Measurements from ENCODE around the gene PDK2.

PDK2 gene

GRCh38 chr17:50071692-50072091 is 23.5 kb upstream of the PDK2 start:
- Histone ChIP-seq H3K4me2 (ENCODE audit: insufficient read depth, low read length) (no peak overlapping the region), H3K79me2 (ENCODE audit: insufficient read depth, low read length) (no peaks in the 10 kb centered on the region), H3K4me3 (ENCODE audit: low read depth in 1 of 2, low read length in 2 of 2) (no peak overlapping the region), H4K20me1 (ENCODE audit: insufficient read depth, low read length) (peaks cover 3% of the 10 kb centered on the region), H3K36me3 (ENCODE audit: insufficient read depth, low read length) (no peaks in the 10 kb centered on the region), H3K9ac (ENCODE audit: low read depth, low read length) (no peak overlapping the region), H2AFZ (ENCODE audit: low read depth, low read length) (no peak overlapping the region), H3K4me1 (ENCODE audit: insufficient read depth, low read length) (no peaks in the 10 kb centered on the region), H3K9me3 (ENCODE audit: insufficient read depth, low read length, severe bottlenecking) (no peaks in the 10 kb centered on the region), H3K27ac (ENCODE audit: low read length) (no peak overlapping the region), H3K27me3 (ENCODE audit: insufficient read depth, low read length, poor library complexity) (peaks cover 13% of the 10 kb centered on the region)
- TF ChIP-seq CTCF (IDR thresholded peaks at IDR 0.05; ENCODE audit: borderline replicate concordance, extremely low read depth, low read length, poor library complexity, severe bottlenecking): no peak
- TF ChIP-seq EZH2 (IDR thresholded peaks at IDR 0.05; ENCODE audit: borderline replicate concordance, low read depth, low read length, severe bottlenecking): no peak
- DNase-seq (no peak), ATAC-seq (ENCODE audit: insufficient read depth, low read depth) (no peak)

GRCh38 chr17:50072130-50072529 is 23.0 kb upstream of the PDK2 start:
- ATAC-seq (ENCODE audit: insufficient read depth, low read depth) (peak; percentile 64; the same call in 2 of the 3 replicates), DNase-seq (peak; percentile 30)
- Histone ChIP-seq H3K36me3 (ENCODE audit: insufficient read depth, low read length) (no peaks in the 10 kb centered on the region), H3K4me2 (ENCODE audit: insufficient read depth, low read length) (no peak overlapping the region), H3K4me3 (ENCODE audit: low read depth in 1 of 2, low read length in 2 of 2) (no peak overlapping the region), H2AFZ (ENCODE audit: low read depth, low read length) (no peak overlapping the region), H3K27me3 (ENCODE audit: insufficient read depth, low read length, poor library complexity) (peaks cover 8% of the 10 kb centered on the region), H4K20me1 (ENCODE audit: insufficient read depth, low read length) (peaks cover 3% of the 10 kb centered on the region), H3K27ac (ENCODE audit: low read length) (no peak overlapping the region), H3K79me2 (ENCODE audit: insufficient read depth, low read length) (no peaks in the 10 kb centered on the region), H3K4me1 (ENCODE audit: insufficient read depth, low read length) (no peaks in the 10 kb centered on the region), H3K9me3 (ENCODE audit: insufficient read depth, low read length, severe bottlenecking) (no peaks in the 10 kb centered on the region), H3K9ac (ENCODE audit: low read depth, low read length) (no peak overlapping the region)
- TF ChIP-seq CTCF (IDR thresholded peaks at IDR 0.05; ENCODE audit: borderline replicate concordance, extremely low read depth, low read length, poor library complexity, severe bottlenecking) (no peak), EZH2 (IDR thresholded peaks at IDR 0.05; ENCODE audit: borderline replicate concordance, low read depth, low read length, severe bottlenecking) (no peak)

- H3K36me3 ChIP-seq (ENCODE audit: insufficient read depth, low read length): no peaks in the 10 kb centered on the region
Measured at GRCh38 chr17:50072925-50073324, 22.2 kb upstream of the PDK2 start.

More at GRCh38 chr17:50072925-50073324, 22.2 kb upstream of the PDK2 start:
- peaks cover 3% of the 10 kb centered on the region for H4K20me1 ChIP-seq (ENCODE audit: insufficient read depth, low read length)
- no peak overlapping the region for H3K9ac ChIP-seq (ENCODE audit: low read depth, low read length)
- H3K4me2 ChIP-seq (ENCODE audit: insufficient read depth, low read length): no peak overlapping the region
- no peak overlapping the region for H3K4me3 ChIP-seq (ENCODE audit: low read depth in 1 of 2, low read length in 2 of 2)
- ATAC-seq (ENCODE audit: insufficient read depth, low read depth): no peak
- no peaks in the 10 kb centered on the region for H3K9me3 ChIP-seq (ENCODE audit: insufficient read depth, low read length, severe bottlenecking)
- no peaks in the 10 kb centered on the region for H3K79me2 ChIP-seq (ENCODE audit: insufficient read depth, low read length)
- H3K27ac ChIP-seq (ENCODE audit: low read length): no peak overlapping the region
- no peaks in the 10 kb centered on the region for H3K4me1 ChIP-seq (ENCODE audit: insufficient read depth, low read length)
- DNase-seq: no peak
- TF ChIP-seq EZH2 (IDR thresholded peaks at IDR 0.05; ENCODE audit: borderline replicate concordance, low read depth, low read length, severe bottlenecking) (no peak), CTCF (IDR thresholded peaks at IDR 0.05; ENCODE audit: borderline replicate concordance, extremely low read depth, low read length, poor library complexity, severe bottlenecking) (no peak)
- peaks cover 8% of the 10 kb centered on the region for H3K27me3 ChIP-seq (ENCODE audit: insufficient read depth, low read length, poor library complexity)
- no peak overlapping the region for H2AFZ ChIP-seq (ENCODE audit: low read depth, low read length)
